Stimulated activated naive CD8-positive, alpha-beta T cell treated with anti-CD3 and anti-CD28 coated beads, Interleukin-15, Interleukin-2, amounts not matched to agents 100 ng/mL and 50 ng/mL, for 24 hours (primary cell): ENCODE measurements around the gene TMEM131.

ENCODE experiments used
- H3K27ac Mint-ChIP-seq: one replicate; pipeline ENCODE4 v1.8.0; 2021; ENCODE audit warnings: mild to moderate bottlenecking, mixed read lengths
- H3K27me3 Mint-ChIP-seq: one replicate; pipeline ENCODE4 v1.8.0; 2021; ENCODE audit warnings: mixed read lengths
- H3K36me3 Mint-ChIP-seq: one replicate; pipeline ENCODE4 v1.8.0; 2021; ENCODE audit warnings: low read depth, mixed read lengths
- H3K4me1 Mint-ChIP-seq: one replicate; pipeline ENCODE4 v1.8.0; 2021; ENCODE audit warnings: low read depth, mixed read lengths
- H3K4me3 Mint-ChIP-seq: one replicate; pipeline ENCODE4 v1.8.0; 2021; ENCODE audit warnings: mild to moderate bottlenecking, mixed read lengths
- H3K9me3 Mint-ChIP-seq: one replicate; pipeline ENCODE4 v1.8.0; 2021; ENCODE audit warnings: mixed read lengths

TMEM131 gene

GRCh38 chr2:97796465-97797126 lies 199.2 kb downstream of the TMEM131 start:
- no peaks in the 10 kb centered on the region for H3K9me3 Mint-ChIP-seq
- no peak overlapping the region for H3K27ac Mint-ChIP-seq
- no peaks in the 10 kb centered on the region for H3K27me3 Mint-ChIP-seq
- no peak overlapping the region for H3K4me3 Mint-ChIP-seq
- H3K4me1 Mint-ChIP-seq = no peaks in the 10 kb centered on the region
- H3K36me3 Mint-ChIP-seq = peaks cover 51% of the 10 kb centered on the region

GRCh38 chr2:97792416-97792815 lies 203.3 kb downstream of the TMEM131 start:
- H3K27me3 Mint-ChIP-seq = no peaks in the 10 kb centered on the region
- H3K4me1 Mint-ChIP-seq = no peaks in the 10 kb centered on the region
- no peak overlapping the region for H3K27ac Mint-ChIP-seq
- H3K4me3 Mint-ChIP-seq = no peak overlapping the region
- H3K36me3 Mint-ChIP-seq = peaks cover 38% of the 10 kb centered on the region
- H3K9me3 Mint-ChIP-seq = no peaks in the 10 kb centered on the region

GRCh38 chr2:97788986-97789644 lies 206.6 kb downstream of the TMEM131 start:
- peaks cover 34% of the 10 kb centered on the region for H3K36me3 Mint-ChIP-seq
- H3K9me3 Mint-ChIP-seq = no peaks in the 10 kb centered on the region
- no peak overlapping the region for H3K4me3 Mint-ChIP-seq
- no peaks in the 10 kb centered on the region for H3K27me3 Mint-ChIP-seq
- no peaks in the 10 kb centered on the region for H3K4me1 Mint-ChIP-seq
- no peak overlapping the region for H3K27ac Mint-ChIP-seq

DNA sequence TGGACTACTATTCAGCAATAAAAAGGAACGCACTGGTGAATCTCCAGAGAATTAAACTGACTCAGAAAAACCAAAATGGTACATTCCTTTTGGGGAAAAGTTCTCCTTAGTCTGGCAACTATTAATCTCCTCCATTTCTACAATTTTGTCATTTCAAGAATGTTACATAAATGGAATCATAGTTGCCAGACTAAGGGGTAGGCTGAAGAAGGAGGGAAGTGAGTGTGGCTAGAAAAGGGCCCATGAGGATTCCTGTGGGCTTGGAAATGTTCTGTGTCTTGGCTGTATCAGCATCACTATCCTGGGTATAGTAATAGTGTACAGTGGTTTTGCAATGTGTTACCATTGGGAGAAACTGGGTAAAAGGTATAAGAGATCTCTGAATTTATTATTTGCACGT lies 209.9 kb downstream of the TMEM131 start:
- H3K4me3 Mint-ChIP-seq = no peak overlapping the region
- H3K27me3 Mint-ChIP-seq = no peaks in the 10 kb centered on the region
- no peak overlapping the region for H3K27ac Mint-ChIP-seq

GRCh38 chr2:97784953-97785352 lies 210.8 kb downstream of the TMEM131 start:
- Mint-ChIP-seq H3K4me3 (no peak overlapping the region), H3K36me3 (peaks cover 15% of the 10 kb centered on the region), H3K27ac (no peak overlapping the region), H3K4me1 (no peaks in the 10 kb centered on the region), H3K27me3 (no peaks in the 10 kb centered on the region), H3K9me3 (no peaks in the 10 kb centered on the region)

More for the DNA sequence above, 209.9 kb downstream of the TMEM131 start:
- Mint-ChIP-seq H3K9me3 (no peaks in the 10 kb centered on the region), H3K4me1 (no peaks in the 10 kb centered on the region), H3K36me3 (peaks cover 15% of the 10 kb centered on the region)

- H3K4me1 Mint-ChIP-seq = no peaks in the 10 kb centered on the region
- H3K4me3 Mint-ChIP-seq = no peak overlapping the region
- H3K36me3 Mint-ChIP-seq = peaks cover 11% of the 10 kb centered on the region
- H3K27ac Mint-ChIP-seq = no peak overlapping the region
- H3K9me3 Mint-ChIP-seq = no peaks in the 10 kb centered on the region
- no peaks in the 10 kb centered on the region for H3K27me3 Mint-ChIP-seq
Measured at GRCh38 chr2:97781981-97782380, 213.8 kb downstream of the TMEM131 start.

DNA sequence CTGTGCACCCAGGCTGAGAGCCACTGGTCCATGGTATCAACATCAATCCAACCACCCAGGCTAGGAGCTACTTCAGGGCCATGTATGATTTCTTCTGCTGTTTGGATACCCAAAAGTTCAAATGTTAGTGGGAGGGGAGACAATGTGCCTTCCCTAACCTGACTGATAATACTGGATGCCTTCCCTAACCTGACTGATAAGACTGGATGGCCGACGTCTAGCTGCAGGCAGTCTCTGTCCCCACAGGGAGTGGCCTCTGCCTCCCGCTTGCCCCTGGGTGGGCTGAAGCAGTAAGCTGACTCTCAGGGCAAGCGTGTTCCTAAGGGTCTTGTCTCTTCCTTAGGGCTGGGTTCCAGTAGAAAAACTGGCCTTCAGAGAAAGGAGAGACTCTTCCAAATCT lies 216.6 kb downstream of the TMEM131 start:
- Mint-ChIP-seq H3K9me3 (no peaks in the 10 kb centered on the region), H3K36me3 (peaks cover 19% of the 10 kb centered on the region), H3K27me3 (no peaks in the 10 kb centered on the region), H3K27ac (no peak overlapping the region), H3K4me1 (no peaks in the 10 kb centered on the region), H3K4me3 (no peak overlapping the region)

DNA sequence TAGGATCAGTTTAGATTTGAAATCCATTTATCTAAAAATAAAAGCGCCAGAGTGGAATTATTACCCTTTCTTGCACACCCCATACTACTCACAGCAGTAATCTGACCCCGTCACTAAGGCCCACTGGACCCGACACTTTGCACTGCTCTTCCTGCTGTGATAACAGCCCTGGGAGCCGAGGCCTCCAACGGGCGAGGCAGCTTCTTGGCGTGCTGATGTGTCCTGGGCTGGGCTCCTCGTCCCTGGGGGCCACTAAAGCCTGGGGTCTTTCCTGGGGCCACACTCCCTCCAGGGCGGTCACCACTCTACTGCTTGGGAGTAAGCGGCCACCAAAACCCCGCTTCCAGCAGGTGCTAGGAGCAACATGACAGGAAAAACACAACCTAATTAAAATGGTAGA lies 220.7 kb downstream of the TMEM131 start:
- no peaks in the 10 kb centered on the region for H3K4me1 Mint-ChIP-seq
- H3K27ac Mint-ChIP-seq = no peak overlapping the region
- H3K27me3 Mint-ChIP-seq = no peaks in the 10 kb centered on the region
- no peaks in the 10 kb centered on the region for H3K9me3 Mint-ChIP-seq
- peaks cover 29% of the 10 kb centered on the region for H3K36me3 Mint-ChIP-seq
- H3K4me3 Mint-ChIP-seq = no peak overlapping the region

DNA sequence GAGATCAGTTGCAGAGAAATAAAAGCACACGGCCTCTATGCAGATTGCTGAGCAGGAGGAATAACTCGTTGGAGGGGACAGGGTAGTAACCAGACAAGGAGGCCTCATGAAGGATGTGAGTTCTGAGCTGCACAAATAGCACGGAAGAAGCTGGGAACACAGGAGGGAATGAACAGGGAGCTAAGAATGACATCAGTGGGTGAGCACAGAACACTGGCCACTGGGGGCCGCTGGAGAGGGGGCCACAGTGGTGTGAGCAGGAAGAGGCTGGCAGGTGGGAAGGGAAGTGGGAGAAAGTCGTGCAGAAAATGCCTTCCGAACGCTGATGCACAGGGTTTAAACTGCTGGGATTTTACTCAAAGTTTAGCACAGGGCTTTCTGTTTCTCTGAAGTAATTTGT lies 221.3 kb downstream of the TMEM131 start:
- H3K9me3 Mint-ChIP-seq = no peaks in the 10 kb centered on the region
- no peaks in the 10 kb centered on the region for H3K27me3 Mint-ChIP-seq
- peaks cover 28% of the 10 kb centered on the region for H3K36me3 Mint-ChIP-seq
- no peaks in the 10 kb centered on the region for H3K4me1 Mint-ChIP-seq
- H3K4me3 Mint-ChIP-seq = no peak overlapping the region
- H3K27ac Mint-ChIP-seq = no peak overlapping the region

- Mint-ChIP-seq H3K27ac (no peak overlapping the region), H3K9me3 (no peaks in the 10 kb centered on the region), H3K4me3 (no peak overlapping the region), H3K36me3 (peaks cover 37% of the 10 kb centered on the region), H3K4me1 (no peaks in the 10 kb centered on the region), H3K27me3 (no peaks in the 10 kb centered on the region)
Measured at GRCh38 chr2:97770445-97770844, 225.3 kb downstream of the TMEM131 start.

DNA sequence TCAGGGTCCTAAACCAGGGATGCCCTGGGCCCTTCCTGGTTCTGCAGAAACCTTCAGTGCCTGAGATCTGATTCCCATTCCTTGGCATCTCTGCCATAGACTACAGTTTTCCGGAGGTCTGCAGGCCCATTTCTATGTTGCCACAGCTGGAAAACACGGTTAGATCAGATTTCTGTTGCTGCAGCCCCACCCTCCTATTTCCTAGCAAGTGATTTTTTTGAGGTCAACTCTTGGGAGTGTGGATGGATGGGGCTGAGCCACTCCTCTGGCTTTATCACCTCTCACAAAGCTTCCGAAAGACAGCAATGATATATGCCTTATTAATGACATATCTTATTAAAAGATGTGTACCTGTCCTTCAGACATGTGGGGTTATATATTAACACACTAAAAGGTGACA lies 226.0 kb downstream of the TMEM131 start:
- Mint-ChIP-seq H3K4me1 (no peaks in the 10 kb centered on the region), H3K27ac (no peak overlapping the region), H3K9me3 (no peaks in the 10 kb centered on the region), H3K4me3 (no peak overlapping the region), H3K27me3 (no peaks in the 10 kb centered on the region), H3K36me3 (peaks cover 41% of the 10 kb centered on the region)

DNA sequence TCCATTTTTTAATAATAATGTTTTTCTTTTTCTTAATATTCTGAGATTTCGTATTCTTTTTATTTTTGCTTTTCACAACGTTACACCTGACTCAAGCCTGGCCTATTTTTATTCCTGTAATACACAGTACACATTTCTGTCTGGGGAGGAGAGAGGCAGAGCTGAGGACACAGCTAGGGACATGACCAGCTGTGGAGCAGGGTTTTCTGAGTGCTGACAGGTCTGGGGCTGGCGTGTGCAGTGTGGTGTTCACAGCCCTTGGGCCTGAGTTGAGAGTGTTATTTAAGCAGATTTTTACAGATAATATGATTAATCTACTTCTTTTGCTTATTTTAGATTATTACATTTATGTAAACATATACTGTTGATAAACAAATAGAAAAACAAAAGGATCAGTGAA lies 226.4 kb downstream of the TMEM131 start:
- H3K27me3 Mint-ChIP-seq = no peaks in the 10 kb centered on the region
- no peaks in the 10 kb centered on the region for H3K9me3 Mint-ChIP-seq
- H3K36me3 Mint-ChIP-seq = peaks cover 37% of the 10 kb centered on the region
- no peak overlapping the region for H3K27ac Mint-ChIP-seq
- H3K4me3 Mint-ChIP-seq = no peak overlapping the region
- no peaks in the 10 kb centered on the region for H3K4me1 Mint-ChIP-seq

DNA sequence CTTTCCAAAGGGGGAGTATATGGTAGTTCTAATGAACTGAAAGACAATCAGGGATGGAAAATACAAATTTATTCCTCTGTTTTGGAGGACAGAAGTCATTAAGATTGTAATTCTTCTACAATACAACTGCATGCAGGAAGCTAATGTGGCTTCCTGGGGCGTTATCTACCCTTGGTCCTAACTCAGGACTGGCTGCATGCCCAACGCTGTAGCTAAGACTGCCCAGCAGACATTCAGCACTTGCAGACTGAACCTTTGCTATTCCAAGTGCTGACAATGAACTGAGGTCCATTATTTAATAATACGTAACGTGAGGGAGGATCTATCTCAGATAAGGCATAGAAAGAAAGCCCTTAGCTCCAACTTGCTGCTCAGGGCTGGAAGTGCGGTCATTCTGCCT lies 229.2 kb downstream of the TMEM131 start:
- no peak overlapping the region for H3K4me3 Mint-ChIP-seq
- no peaks in the 10 kb centered on the region for H3K9me3 Mint-ChIP-seq
- H3K36me3 Mint-ChIP-seq = peaks cover 42% of the 10 kb centered on the region
- H3K4me1 Mint-ChIP-seq = peaks cover 11% of the 10 kb centered on the region
- H3K27ac Mint-ChIP-seq = no peak overlapping the region
- H3K27me3 Mint-ChIP-seq = no peaks in the 10 kb centered on the region

- no peak overlapping the region for H3K27ac Mint-ChIP-seq
- no peak overlapping the region for H3K4me3 Mint-ChIP-seq
- H3K9me3 Mint-ChIP-seq = no peaks in the 10 kb centered on the region
- H3K36me3 Mint-ChIP-seq = peaks cover 46% of the 10 kb centered on the region
- no peaks in the 10 kb centered on the region for H3K27me3 Mint-ChIP-seq
- H3K4me1 Mint-ChIP-seq = peaks cover 14% of the 10 kb centered on the region
Measured at GRCh38 chr2:97765933-97766332, 229.8 kb downstream of the TMEM131 start.

DNA sequence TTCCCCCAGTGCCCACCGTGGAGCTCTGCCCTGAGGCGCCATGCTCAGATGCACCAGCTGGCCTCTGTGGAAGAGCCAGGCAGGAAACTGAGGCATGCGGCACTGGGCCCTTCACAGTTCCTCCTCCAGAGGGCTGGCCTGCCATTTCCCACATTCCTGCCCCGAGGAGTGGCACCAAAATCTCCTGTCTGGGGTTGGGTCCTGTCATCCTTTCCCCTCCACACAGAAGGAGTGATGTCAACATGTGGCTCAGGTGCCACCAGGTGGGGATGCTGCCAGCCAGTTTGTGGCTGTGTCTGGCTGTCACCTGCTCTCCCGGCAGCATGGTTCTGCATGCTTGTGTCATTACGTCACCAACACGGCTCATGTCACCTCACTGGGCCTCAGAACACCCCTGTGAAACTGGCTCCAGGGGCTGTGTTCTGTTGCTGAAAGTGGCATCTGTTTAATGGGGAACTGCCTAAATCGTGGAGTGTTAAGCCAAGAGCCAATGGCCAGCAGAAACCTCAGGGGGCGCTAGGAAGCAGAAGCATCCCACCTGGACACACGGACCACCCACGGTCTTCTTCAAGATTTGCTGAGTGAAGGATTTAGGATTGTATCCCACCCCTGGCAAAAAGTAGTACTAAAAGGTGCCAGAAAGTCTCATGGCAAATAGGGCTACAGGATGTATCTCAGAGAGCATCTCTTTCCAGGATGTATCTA lies 231.0 kb downstream of the TMEM131 start:
- Mint-ChIP-seq H3K36me3 (peaks cover 52% of the 10 kb centered on the region), H3K27ac (no peak overlapping the region), H3K27me3 (no peaks in the 10 kb centered on the region), H3K4me3 (no peak overlapping the region), H3K9me3 (no peaks in the 10 kb centered on the region), H3K4me1 (peaks cover 25% of the 10 kb centered on the region)
